Caco-2 (cell line): ENCODE results near the gene LEMD2. TPM values are rescaled to one million over a fixed set of nuclear protein-coding genes. Genes with fewer than 3 reads are reported as not detected.

Source experiments
- BruUV-seq: library from RNA; stranded (reverse); fragments of 400-500 nt; replicated peaks from 2 replicates; lab custom pipeline; 2021; lab: Mats Ljungman, UMichigan
- CTCF ChIA-PET: fragments of 300-600 bp; sonication (Branson Sonifier 250); formaldehyde crosslinking; loops from one replicate; lab custom pipeline; 2022; ENCODE audit warnings: antibody characterized with exemption; lab: Charles Lee
- POLR2A ChIA-PET: fragments of 300-600 bp; sonication (Branson Sonifier 250); formaldehyde crosslinking; loops from one replicate; lab custom pipeline; 2022; ENCODE audit warnings: antibody characterized with exemption; lab: Charles Lee
- DNase-seq, 2 experiments: peaks; one replicate each; pipeline versions ENCODE4 v3.0.0 to v3.0.0-alpha.2; 2020 to 2022
- H3K27me3 ChIP-seq: replicated peaks from 2 replicates; pipeline ENCODE4 v1.6.0; 2011; ENCODE audit warnings: low read length; ENCODE audit not compliant: control insufficient read depth, insufficient read depth
- H3K36me3 ChIP-seq: 2 replicates; pipeline ENCODE4 v1.5.1; 2011; ENCODE audit warnings: low read length; ENCODE audit not compliant: control insufficient read depth, insufficient read depth
- H3K4me1 ChIP-seq: fragments of 250-450 bp; sonication (Bioruptor Pico); 2 replicates; pipeline ENCODE4 v1.5.1; 2020; ENCODE audit warnings: mild to moderate bottlenecking
- H3K4me3 ChIP-seq: 2 replicates; pipeline ENCODE4 v1.5.1; 2011; ENCODE audit warnings: low read depth, mild to moderate bottlenecking, control low read depth, low read length
- H3K9me3 ChIP-seq: fragments of 250-450 bp; sonication (Bioruptor Pico); 2 replicates; pipeline ENCODE4 v1.5.1; 2020; ENCODE audit warnings: mild to moderate bottlenecking, moderate library complexity
- H3K27ac Mint-ChIP-seq: one replicate; pipeline ENCODE4 v1.8.0; 2022; ENCODE audit warnings: mixed read lengths; ENCODE audit not compliant: unreplicated experiment
- H3K27me3 Mint-ChIP-seq: one replicate; pipeline ENCODE4 v1.8.0; 2022; ENCODE audit warnings: mixed read lengths; ENCODE audit not compliant: insufficient read depth, unreplicated experiment
- H3K36me3 Mint-ChIP-seq: one replicate; pipeline ENCODE4 v1.8.0; 2022; ENCODE audit warnings: mild to moderate bottlenecking, mixed read lengths; ENCODE audit not compliant: insufficient read depth, unreplicated experiment
- H3K4me1 Mint-ChIP-seq: one replicate; pipeline ENCODE4 v1.8.0; 2022; ENCODE audit warnings: low read depth, mixed read lengths; ENCODE audit not compliant: unreplicated experiment
- H3K4me3 Mint-ChIP-seq: one replicate; pipeline ENCODE4 v1.8.0; 2022; ENCODE audit warnings: mild to moderate bottlenecking, moderate library complexity, mixed read lengths; ENCODE audit not compliant: unreplicated experiment
- H3K9me3 Mint-ChIP-seq: one replicate; pipeline ENCODE4 v1.8.0; 2022; ENCODE audit warnings: mixed read lengths; ENCODE audit not compliant: unreplicated experiment
- CTCF ChIP-seq, 2 experiments: fragments of 200-600 bp in 1 of 2; IDR thresholded peaks; 1 replicate in 1 of 2; 2 replicates in 1 of 2; pipeline versions ENCODE4 v1.5.1 to v1.8.0; 2011 to 2022; ENCODE audit warnings: antibody characterized with exemption in 1 of 2, control low read depth in 1 of 2, inconsistent platforms in 1 of 2, low read depth in 1 of 2, low read length in 1 of 2, mild to moderate bottlenecking in 1 of 2, moderate library complexity in 1 of 2; ENCODE audit not compliant: insufficient read depth in 1 of 2, severe bottlenecking in 1 of 2, unreplicated experiment in 1 of 2
- intact Hi-C: fragments of 100-400 bp; cut with micrococcal nuclease; formaldehyde crosslinking; loops from one replicate; pipeline ENCODE4 v1.10.0; 2022; ENCODE audit not compliant: unreplicated experiment
- total RNA-seq: library from RNA; stranded (reverse); gene quantifications from 2 replicates; pipeline ENCODE4 v1.2.3, GENCODE V29; 2022

The LEMD2 gene
- total RNA-seq, 1 experiment from 2014 or later = 53.2 TPM

GRCh38 chr6:33724102-33725023 is 64.6 kb downstream of the LEMD2 start:
- H3K36me3 ChIP-seq = no peaks in the 10 kb centered on the region
- H3K27ac Mint-ChIP-seq = no peak overlapping the region
- no peak for TF ChIP-seq CTCF (IDR thresholded peaks at IDR 0.05; ENCODE audit: insufficient read depth in 1 of 2, low read depth in 1 of 2, low read length in 1 of 2, severe bottlenecking in 1 of 2, unreplicated experiment in 1 of 2)
- peaks cover 2% of the 10 kb centered on the region for H3K4me1 Mint-ChIP-seq
- no TSS peak for BruUV-seq
- no peak overlapping the region for H3K4me3 Mint-ChIP-seq
- no peaks in the 10 kb centered on the region for H3K9me3 ChIP-seq
- no peaks in the 10 kb centered on the region for H3K9me3 Mint-ChIP-seq
- no peaks in the 10 kb centered on the region for H3K27me3 Mint-ChIP-seq
- DNase-seq = no peak
- CTCF ChIA-PET = interaction anchor here (0.7 to 1.4 kb wide), 2 partner anchors 13 to 35 kb away, joined by 3 to 7 read pairs; partner anchors contain the start of gene UQCC2
- H3K27me3 ChIP-seq = 0 out of 2 replicates have a peak, but pooled peaks cover 1% of the 10 kb centered on the region
- POLR2A ChIA-PET = interaction anchor here (0.6 kb wide), 1 partner anchor 15 kb away, joined by 3 read pairs; no protein-coding TSS in a partner anchor
- no peaks in the 10 kb centered on the region for H3K36me3 Mint-ChIP-seq
- H3K4me1 ChIP-seq = no peaks in the 10 kb centered on the region
- intact Hi-C loops = no loop called here
- H3K4me3 ChIP-seq = no peak overlapping the region

- H3K27ac Mint-ChIP-seq = no peak overlapping the region
- POLR2A ChIA-PET = no interaction called here
- Histone ChIP-seq H3K27me3 (0 out of 2 replicates have a peak, but pooled peaks cover 1% of the 10 kb centered on the region), H3K4me3 (no peak overlapping the region), H3K9me3 (no peaks in the 10 kb centered on the region), H3K36me3 (no peaks in the 10 kb centered on the region), H3K4me1 (no peaks in the 10 kb centered on the region)
- H3K9me3 Mint-ChIP-seq = no peaks in the 10 kb centered on the region
- H3K4me1 Mint-ChIP-seq = peaks cover 5% of the 10 kb centered on the region
- intact Hi-C loops = no loop called here
- BruUV-seq = no TSS peak
- no peak for TF ChIP-seq CTCF (IDR thresholded peaks at IDR 0.05; ENCODE audit: insufficient read depth in 1 of 2, low read depth in 1 of 2, low read length in 1 of 2, severe bottlenecking in 1 of 2, unreplicated experiment in 1 of 2)
- no peaks in the 10 kb centered on the region for H3K27me3 Mint-ChIP-seq
- no peak overlapping the region for H3K4me3 Mint-ChIP-seq
- H3K36me3 Mint-ChIP-seq = no peaks in the 10 kb centered on the region
- DNase-seq = no peak
- CTCF ChIA-PET = interaction anchor here (0.6 kb wide), 1 partner anchor 56 kb away, joined by 3 read pairs; no protein-coding TSS in a partner anchor
These were observed 65.4 kb downstream of the LEMD2 start for GRCh38 chr6:33723371-33724085.

GRCh38 chr6:33722103-33722623 is 66.8 kb downstream of the LEMD2 start:
- 0 out of 2 replicates have a peak, but pooled peaks cover 1% of the 10 kb centered on the region for H3K27me3 ChIP-seq
- BruUV-seq = no TSS peak
- Mint-ChIP-seq H3K4me3 (no peak overlapping the region), H3K9me3 (no peaks in the 10 kb centered on the region), H3K27ac (no peak overlapping the region), H3K4me1 (peaks cover 7% of the 10 kb centered on the region), H3K27me3 (no peaks in the 10 kb centered on the region), H3K36me3 (no peaks in the 10 kb centered on the region)
- DNase-seq = no peak
- H3K4me1 ChIP-seq = peaks cover 2% of the 10 kb centered on the region; the same call in 1 of the 2 replicates
- TF ChIP-seq CTCF (IDR thresholded peaks at IDR 0.05; ENCODE audit: insufficient read depth in 1 of 2, low read depth in 1 of 2, low read length in 1 of 2, severe bottlenecking in 1 of 2, unreplicated experiment in 1 of 2) = no peak
- ChIA-PET CTCF (interaction anchor here (0.6 kb wide), 2 partner anchors 11 to 102 kb away, joined by 3 to 4 read pairs; partner anchors contain the start of gene UQCC2), POLR2A (interaction anchor here (1.2 kb wide), 1 partner anchor 11 kb away, joined by 4 read pairs; the partner anchor contains the start of gene UQCC2)
- H3K36me3 ChIP-seq = no peaks in the 10 kb centered on the region
- intact Hi-C loops = no loop called here
- no peak overlapping the region for H3K4me3 ChIP-seq
- H3K9me3 ChIP-seq = no peaks in the 10 kb centered on the region
